ENCODE results near the gene LETM1.

LETM1 gene

DNA sequence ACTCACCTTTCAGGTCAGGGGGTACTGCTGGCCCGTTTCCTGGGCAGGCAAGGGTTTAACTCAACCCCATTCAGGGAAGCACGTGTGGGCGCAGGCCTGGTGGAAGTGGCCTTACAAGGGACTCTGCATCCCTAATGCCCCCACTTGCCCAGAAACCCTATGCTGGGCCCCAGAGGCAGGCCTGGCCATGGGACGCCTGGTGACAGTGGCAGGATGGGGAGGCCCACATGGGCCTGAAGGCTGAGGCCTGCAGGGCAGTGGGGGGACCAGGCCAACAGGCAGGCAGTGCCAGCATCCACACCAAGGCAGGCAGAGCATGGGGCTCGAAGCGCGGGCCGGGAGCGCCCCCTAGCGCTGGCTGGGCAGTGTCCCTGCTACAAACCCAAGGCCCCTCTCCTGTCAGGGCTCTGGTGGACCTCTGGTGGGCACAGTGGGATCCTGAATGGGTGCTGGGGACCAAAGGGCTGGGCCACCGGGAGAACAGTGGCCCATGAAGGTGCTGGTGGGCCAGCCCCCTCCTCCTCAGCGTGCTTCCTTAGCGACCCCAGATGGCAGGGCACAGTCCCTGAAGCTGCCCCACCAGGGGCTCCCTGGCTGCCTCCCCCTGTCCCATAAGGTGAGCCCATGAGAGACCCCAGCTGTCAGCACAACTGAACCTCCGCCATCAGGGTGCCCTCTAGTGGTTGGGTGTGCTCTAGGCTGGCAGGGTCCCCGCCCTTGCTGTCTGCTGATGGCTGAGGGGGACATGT lies 46.0 kb downstream of the LETM1 start:
- H3K4me3 ChIP-seq (ENCODE audit: control insufficient read depth, low read depth, low read length) = no peak overlapping the region
- peak; percentile 1 for DNase-seq (ENCODE audit: low read depth)
- TF ChIP-seq, protein P1, sequence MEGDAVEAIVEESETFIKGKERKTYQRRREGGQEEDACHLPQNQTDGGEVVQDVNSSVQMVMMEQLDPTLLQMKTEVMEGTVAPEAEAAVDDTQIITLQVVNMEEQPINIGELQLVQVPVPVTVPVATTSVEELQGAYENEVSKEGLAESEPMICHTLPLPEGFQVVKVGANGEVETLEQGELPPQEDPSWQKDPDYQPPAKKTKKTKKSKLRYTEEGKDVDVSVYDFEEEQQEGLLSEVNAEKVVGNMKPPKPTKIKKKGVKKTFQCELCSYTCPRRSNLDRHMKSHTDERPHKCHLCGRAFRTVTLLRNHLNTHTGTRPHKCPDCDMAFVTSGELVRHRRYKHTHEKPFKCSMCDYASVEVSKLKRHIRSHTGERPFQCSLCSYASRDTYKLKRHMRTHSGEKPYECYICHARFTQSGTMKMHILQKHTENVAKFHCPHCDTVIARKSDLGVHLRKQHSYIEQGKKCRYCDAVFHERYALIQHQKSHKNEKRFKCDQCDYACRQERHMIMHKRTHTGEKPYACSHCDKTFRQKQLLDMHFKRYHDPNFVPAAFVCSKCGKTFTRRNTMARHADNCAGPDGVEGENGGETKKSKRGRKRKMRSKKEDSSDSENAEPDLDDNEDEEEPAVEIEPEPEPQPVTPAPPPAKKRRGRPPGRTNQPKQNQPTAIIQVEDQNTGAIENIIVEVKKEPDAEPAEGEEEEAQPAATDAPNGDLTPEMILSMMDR (IDR thresholded peaks at IDR 0.05; ENCODE audit: control insufficient read depth, insufficient read depth, low read depth, low read length, missing control alignments) = peak; percentile 94

DNA sequence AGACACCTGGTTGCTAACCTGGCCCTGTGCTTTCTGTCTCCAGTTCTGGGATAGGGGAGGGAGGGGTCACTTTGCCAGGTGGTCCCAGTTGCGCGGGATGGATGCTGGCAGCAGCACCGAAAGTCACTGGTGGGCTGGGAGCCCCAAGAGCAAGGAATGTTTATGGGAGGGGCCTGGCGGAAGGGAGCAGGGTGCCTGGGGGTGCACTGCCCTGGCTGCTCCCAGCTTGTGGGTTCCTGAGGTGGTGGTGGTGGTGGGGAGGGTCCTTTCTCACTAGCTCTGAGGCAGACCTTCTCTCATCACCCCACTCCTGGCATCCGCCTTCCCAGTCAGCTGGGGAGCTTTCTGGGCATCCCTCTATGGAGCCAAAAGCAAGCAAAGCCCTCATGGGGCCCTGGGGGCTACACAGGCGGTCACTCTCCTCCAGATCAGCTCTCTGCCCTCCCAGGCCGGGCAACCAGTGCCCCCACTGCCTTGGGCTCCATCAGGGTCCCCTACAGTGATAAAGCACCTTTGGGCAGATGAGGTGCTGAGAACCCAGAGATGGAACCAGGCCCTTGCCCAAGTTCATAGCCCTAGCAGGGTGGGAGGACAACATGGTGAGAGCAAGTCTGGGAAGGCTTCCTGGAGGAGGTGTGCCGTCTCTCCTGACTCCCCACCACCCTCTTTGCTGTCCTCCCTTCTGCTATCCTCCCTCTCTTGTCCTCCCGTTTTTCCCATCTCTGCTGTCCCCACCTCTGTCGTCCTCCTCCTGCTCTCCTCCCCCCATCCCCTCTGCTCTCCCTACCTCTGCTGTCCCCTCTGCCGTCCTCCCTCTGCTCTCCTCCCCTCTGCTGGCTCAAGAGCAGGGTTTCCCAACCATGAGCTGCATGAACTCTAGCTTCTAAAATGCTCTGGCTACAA lies 46.9 kb downstream of the LETM1 start:
- TF ChIP-seq, protein P1 (IDR thresholded peaks at IDR 0.05; ENCODE audit: control insufficient read depth, insufficient read depth, low read depth, low read length, missing control alignments) = no peak
- no peak for DNase-seq (ENCODE audit: low read depth)

DNA sequence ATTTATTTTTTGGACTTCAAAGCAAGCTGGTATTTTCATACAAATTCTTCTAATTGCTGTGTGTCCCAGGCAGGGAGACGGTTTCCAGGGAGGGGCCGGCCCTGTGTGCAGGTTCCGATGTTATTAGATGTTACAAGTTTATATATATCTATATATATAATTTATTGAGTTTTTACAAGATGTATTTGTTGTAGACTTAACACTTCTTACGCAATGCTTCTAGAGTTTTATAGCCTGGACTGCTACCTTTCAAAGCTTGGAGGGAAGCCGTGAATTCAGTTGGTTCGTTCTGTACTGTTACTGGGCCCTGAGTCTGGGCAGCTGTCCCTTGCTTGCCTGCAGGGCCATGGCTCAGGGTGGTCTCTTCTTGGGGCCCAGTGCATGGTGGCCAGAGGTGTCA lies 47.6 kb downstream of the LETM1 start:
- TF ChIP-seq, protein P1 (IDR thresholded peaks at IDR 0.05; ENCODE audit: control insufficient read depth, insufficient read depth, low read depth, low read length, missing control alignments) = no peak
- no peak overlapping the region for H3K4me3 ChIP-seq (ENCODE audit: control insufficient read depth, low read depth, low read length)
- DNase-seq (ENCODE audit: low read depth) = no peak

More for the DNA sequence above, 46.9 kb downstream of the LETM1 start:
- no peak overlapping the region for H3K4me3 ChIP-seq (ENCODE audit: control insufficient read depth, low read depth, low read length)

DNA sequence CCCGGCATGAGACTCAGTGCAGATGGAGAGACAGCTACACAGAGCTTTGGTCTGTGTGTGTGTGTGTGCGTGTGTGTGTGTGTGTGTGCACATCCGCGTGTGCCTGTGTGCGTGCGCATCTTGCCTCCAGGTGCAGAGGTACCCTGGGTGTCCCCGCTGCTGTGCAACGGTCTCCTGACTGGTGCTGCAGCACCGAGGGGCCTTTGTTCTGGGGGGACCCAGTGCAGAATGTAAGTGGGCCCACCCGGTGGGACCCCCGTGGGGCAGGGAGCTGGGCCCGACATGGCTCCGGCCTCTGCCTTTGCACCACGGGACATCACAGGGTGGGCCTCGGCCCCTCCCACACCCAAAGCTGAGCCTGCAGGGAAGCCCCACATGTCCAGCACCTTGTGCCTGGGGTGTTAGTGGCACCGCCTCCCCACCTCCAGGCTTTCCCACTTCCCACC lies 48.6 kb downstream of the LETM1 start:
- no peak for DNase-seq (ENCODE audit: low read depth)
- TF ChIP-seq, protein P1 (IDR thresholded peaks at IDR 0.05; ENCODE audit: control insufficient read depth, insufficient read depth, low read depth, low read length, missing control alignments) = no peak
- H3K4me3 ChIP-seq (ENCODE audit: control insufficient read depth, low read depth, low read length) = no peak overlapping the region

DNA sequence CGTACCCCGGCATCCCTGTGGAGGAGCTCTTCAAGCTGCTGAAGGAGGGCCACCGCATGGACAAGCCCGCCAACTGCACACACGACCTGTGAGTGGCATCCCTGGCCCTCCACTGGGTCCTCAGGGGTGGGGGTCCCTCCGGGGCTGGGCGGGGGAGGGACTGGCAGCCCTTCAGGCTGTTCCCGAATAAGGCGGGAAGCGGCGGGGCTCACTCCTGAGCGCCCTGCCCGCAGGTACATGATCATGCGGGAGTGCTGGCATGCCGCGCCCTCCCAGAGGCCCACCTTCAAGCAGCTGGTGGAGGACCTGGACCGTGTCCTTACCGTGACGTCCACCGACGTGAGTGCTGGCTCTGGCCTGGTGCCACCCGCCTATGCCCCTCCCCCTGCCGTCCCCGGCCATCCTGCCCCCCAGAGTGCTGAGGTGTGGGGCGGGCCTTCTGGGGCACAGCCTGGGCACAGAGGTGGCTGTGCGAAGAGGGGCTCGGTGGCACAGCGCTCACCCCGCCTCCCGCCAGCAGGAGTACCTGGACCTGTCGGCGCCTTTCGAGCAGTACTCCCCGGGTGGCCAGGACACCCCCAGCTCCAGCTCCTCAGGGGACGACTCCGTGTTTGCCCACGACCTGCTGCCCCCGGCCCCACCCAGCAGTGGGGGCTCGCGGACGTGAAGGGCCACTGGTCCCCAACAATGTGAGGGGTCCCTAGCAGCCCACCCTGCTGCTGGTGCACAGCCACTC lies 49.2 kb downstream of the LETM1 start:
- TF ChIP-seq, protein P1 (IDR thresholded peaks at IDR 0.05; ENCODE audit: control insufficient read depth, insufficient read depth, low read depth, low read length, missing control alignments) = no peak
- no peak for DNase-seq (ENCODE audit: low read depth)
- H3K4me3 ChIP-seq (ENCODE audit: control insufficient read depth, low read depth, low read length) = no peak overlapping the region

DNA sequence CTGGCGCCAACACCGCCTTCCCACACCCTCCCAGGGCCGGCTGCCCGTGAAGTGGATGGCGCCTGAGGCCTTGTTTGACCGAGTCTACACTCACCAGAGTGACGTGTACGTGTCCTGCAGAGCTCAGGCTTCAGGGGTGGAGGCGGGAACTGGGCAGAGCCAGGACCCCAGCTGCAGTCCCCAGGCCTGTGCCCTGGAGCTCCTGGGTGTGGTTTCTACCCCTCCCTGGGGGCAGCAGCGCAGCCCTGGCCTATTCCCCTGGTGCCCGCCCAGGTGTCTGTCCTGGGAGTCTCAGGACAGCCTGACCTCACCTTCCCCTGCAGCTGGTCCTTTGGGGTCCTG lies 49.8 kb downstream of the LETM1 start:
- TF ChIP-seq, protein P1 (IDR thresholded peaks at IDR 0.05; ENCODE audit: control insufficient read depth, insufficient read depth, low read depth, low read length, missing control alignments) = no peak

More for the DNA sequence above, 49.8 kb downstream of the LETM1 start:
- no peak overlapping the region for H3K4me3 ChIP-seq (ENCODE audit: control insufficient read depth, low read depth, low read length)
- DNase-seq (ENCODE audit: low read depth) = no peak

Data from AG09309 (cell line).